Measurements from ENCODE around the gene VPS36. TPM values are rescaled to one million over a fixed set of nuclear protein-coding genes. Genes with fewer than 3 reads are reported as not detected.
A peak's percentile ranks its signal among the peaks of the same experiment; 100 is the strongest.

The VPS36 gene
- total RNA-seq, 1 donor: 35.8 TPM

DNA sequence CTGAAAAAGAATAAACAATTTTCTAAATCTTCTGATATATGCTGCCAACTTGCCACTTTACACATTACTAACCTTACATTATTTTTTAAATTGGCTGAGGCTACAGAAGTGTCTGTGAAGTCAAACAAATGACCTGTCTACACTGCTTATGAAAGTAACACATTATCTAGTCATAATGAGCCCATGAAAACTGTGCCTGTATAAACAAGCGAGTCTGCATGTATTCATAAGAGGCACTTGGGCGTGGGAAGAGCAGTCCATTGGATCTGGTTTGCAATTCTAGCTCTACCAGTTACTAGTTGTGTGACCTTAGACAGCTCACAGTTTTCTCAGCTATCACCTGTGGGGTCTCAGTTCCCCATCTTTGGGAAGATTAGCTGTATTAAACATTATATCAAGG, 3.1 kb downstream of the VPS36 start:
- peak overlapping the region; percentile 39 for H3K27ac ChIP-seq (ENCODE audit: low read depth, low read length)
- peaks cover 6% of the 10 kb centered on the region for H3K36me3 ChIP-seq (ENCODE audit: insufficient read depth, low read length)
- TF ChIP-seq, protein P1, sequence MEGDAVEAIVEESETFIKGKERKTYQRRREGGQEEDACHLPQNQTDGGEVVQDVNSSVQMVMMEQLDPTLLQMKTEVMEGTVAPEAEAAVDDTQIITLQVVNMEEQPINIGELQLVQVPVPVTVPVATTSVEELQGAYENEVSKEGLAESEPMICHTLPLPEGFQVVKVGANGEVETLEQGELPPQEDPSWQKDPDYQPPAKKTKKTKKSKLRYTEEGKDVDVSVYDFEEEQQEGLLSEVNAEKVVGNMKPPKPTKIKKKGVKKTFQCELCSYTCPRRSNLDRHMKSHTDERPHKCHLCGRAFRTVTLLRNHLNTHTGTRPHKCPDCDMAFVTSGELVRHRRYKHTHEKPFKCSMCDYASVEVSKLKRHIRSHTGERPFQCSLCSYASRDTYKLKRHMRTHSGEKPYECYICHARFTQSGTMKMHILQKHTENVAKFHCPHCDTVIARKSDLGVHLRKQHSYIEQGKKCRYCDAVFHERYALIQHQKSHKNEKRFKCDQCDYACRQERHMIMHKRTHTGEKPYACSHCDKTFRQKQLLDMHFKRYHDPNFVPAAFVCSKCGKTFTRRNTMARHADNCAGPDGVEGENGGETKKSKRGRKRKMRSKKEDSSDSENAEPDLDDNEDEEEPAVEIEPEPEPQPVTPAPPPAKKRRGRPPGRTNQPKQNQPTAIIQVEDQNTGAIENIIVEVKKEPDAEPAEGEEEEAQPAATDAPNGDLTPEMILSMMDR (IDR thresholded peaks at IDR 0.05; ENCODE audit: extremely low read depth, low read depth, low read length): no peak
- H3K9me3 ChIP-seq (ENCODE audit: low read depth, low read length): no peaks in the 10 kb centered on the region
- H3K4me3 ChIP-seq (ENCODE audit: insufficient read depth, low read length): no peak overlapping the region
- H3K4me1 ChIP-seq (ENCODE audit: insufficient read depth, low read length): peaks cover 21% of the 10 kb centered on the region
- no peak overlapping the region for H2AFZ ChIP-seq (ENCODE audit: low read length)
- peaks cover 70% of the 10 kb centered on the region for H3K79me2 ChIP-seq (ENCODE audit: insufficient read depth, low read length)
- peaks cover 13% of the 10 kb centered on the region for H4K20me1 ChIP-seq (ENCODE audit: insufficient read depth, low read length)
- H3K27me3 ChIP-seq (ENCODE audit: insufficient read depth, low read length): no peaks in the 10 kb centered on the region
- no peak for DNase-seq (ENCODE audit: insufficient read length, low spot score, missing footprints)
- no peak overlapping the region for H3K4me2 ChIP-seq (ENCODE audit: insufficient read depth, low read length)

DNA sequence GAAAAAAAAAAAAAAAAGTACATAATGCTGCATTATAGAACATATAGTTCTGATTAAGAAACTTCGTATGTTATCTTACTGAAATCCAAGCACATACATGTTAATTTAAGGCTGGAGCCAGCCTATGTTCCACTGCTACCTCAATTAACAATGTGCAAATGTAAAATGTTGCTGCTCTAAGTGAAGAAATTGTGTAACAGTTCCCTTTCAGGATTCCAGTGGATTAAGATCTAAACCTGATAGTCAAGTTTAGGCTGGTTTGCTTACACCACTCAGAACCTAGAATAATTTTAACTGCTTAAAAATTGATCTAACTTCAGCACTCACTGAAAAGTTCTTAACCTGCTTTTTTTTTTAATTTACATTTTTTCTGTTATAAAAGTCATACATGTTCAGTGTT, 4.2 kb downstream of the VPS36 start:
- Histone ChIP-seq H3K4me2 (ENCODE audit: insufficient read depth, low read length) (no peak overlapping the region), H4K20me1 (ENCODE audit: insufficient read depth, low read length) (peaks cover 13% of the 10 kb centered on the region), H3K79me2 (ENCODE audit: insufficient read depth, low read length) (peaks cover 81% of the 10 kb centered on the region), H3K9me3 (ENCODE audit: low read depth, low read length) (no peaks in the 10 kb centered on the region), H3K27ac (ENCODE audit: low read depth, low read length) (no peak overlapping the region), H3K36me3 (ENCODE audit: insufficient read depth, low read length) (peaks cover 17% of the 10 kb centered on the region), H3K27me3 (ENCODE audit: insufficient read depth, low read length) (no peaks in the 10 kb centered on the region), H3K4me3 (ENCODE audit: insufficient read depth, low read length) (no peak overlapping the region), H3K4me1 (ENCODE audit: insufficient read depth, low read length) (peaks cover 21% of the 10 kb centered on the region), H2AFZ (ENCODE audit: low read length) (no peak overlapping the region)
- TF ChIP-seq, protein P1 (IDR thresholded peaks at IDR 0.05; ENCODE audit: extremely low read depth, low read depth, low read length): no peak
- no peak for DNase-seq (ENCODE audit: insufficient read length, low spot score, missing footprints)

DNA sequence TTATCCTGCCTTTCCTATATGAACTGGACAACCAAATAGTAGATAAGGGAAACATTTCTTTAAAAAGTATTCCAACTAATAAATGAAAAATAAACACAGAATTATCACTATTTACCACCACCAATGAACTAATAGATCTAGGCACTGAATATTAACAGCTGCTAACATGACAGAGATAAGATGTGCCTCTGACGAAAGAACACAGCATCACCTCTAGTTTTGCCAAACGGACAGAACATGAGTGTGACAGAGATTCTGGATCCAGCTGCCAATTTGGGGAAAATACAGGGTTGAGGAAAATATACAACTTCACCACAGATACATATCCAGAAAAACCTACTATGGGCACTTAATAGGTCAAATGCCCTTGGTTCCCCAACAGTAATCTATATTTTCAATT, 18.0 kb downstream of the VPS36 start:
- H4K20me1 ChIP-seq (ENCODE audit: insufficient read depth, low read length): peaks cover 2% of the 10 kb centered on the region
- H3K79me2 ChIP-seq (ENCODE audit: insufficient read depth, low read length): peaks cover 10% of the 10 kb centered on the region
- TF ChIP-seq, protein P1 (IDR thresholded peaks at IDR 0.05; ENCODE audit: extremely low read depth, low read depth, low read length): no peak
- H3K36me3 ChIP-seq (ENCODE audit: insufficient read depth, low read length): peaks cover 47% of the 10 kb centered on the region
- no peak overlapping the region for H3K27ac ChIP-seq (ENCODE audit: low read depth, low read length)
- H3K9me3 ChIP-seq (ENCODE audit: low read depth, low read length): no peaks in the 10 kb centered on the region
- H3K27me3 ChIP-seq (ENCODE audit: insufficient read depth, low read length): no peaks in the 10 kb centered on the region
- DNase-seq (ENCODE audit: insufficient read length, low spot score, missing footprints): no peak
- no peak overlapping the region for H3K4me2 ChIP-seq (ENCODE audit: insufficient read depth, low read length)
- H2AFZ ChIP-seq (ENCODE audit: low read length): no peak overlapping the region
- H3K4me3 ChIP-seq (ENCODE audit: insufficient read depth, low read length): no peak overlapping the region
- H3K4me1 ChIP-seq (ENCODE audit: insufficient read depth, low read length): peaks cover 19% of the 10 kb centered on the region

DNA sequence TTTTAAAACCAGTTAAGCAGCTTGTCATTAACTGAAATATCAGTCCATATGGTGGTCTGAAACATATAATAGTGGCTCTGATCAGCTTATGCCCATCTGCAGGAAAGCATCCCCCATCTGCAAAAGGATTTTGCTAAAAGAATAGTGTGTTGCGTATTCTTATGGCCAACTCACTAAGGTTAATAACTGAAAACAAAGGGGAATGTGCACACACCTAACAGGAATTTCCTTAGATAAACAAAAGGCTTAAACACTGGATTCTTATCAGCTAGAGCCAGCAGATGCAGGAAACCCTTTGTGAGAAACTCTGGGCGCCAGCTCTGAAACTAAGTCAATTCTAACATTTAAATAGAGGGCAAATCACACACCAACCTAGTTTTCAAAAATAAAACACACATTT, 22.1 kb downstream of the VPS36 start:
- Histone ChIP-seq H4K20me1 (ENCODE audit: insufficient read depth, low read length) (peaks cover 2% of the 10 kb centered on the region), H3K9me3 (ENCODE audit: low read depth, low read length) (no peaks in the 10 kb centered on the region), H3K27ac (ENCODE audit: low read depth, low read length) (no peak overlapping the region), H3K4me1 (ENCODE audit: insufficient read depth, low read length) (peaks cover 19% of the 10 kb centered on the region), H3K79me2 (ENCODE audit: insufficient read depth, low read length) (peaks cover 10% of the 10 kb centered on the region), H3K36me3 (ENCODE audit: insufficient read depth, low read length) (peaks cover 55% of the 10 kb centered on the region), H2AFZ (ENCODE audit: low read length) (no peak overlapping the region), H3K27me3 (ENCODE audit: insufficient read depth, low read length) (no peaks in the 10 kb centered on the region), H3K4me3 (ENCODE audit: insufficient read depth, low read length) (no peak overlapping the region), H3K4me2 (ENCODE audit: insufficient read depth, low read length) (peak overlapping the region; percentile 24)
- DNase-seq (ENCODE audit: insufficient read length, low spot score, missing footprints): no peak
- TF ChIP-seq, protein P1 (IDR thresholded peaks at IDR 0.05; ENCODE audit: extremely low read depth, low read depth, low read length): no peak
